IPS-NIHi7 (cell line): ENCODE data around the gene FGGY.
"Not testable (repeated sequence)": the region's sequence is repeated elsewhere in the genome, so short reads cannot be mapped to it uniquely, and the experiment has no call there.

Experiments
- DNase-seq: peaks from one replicate; pipeline ENCODE4 v3.0.0; 2012; ENCODE audit warnings: mixed read lengths; ENCODE audit errors: extremely low spot score

FGGY gene

GRCh38 chr1:59480188-59480888 is 183.4 kb downstream of the FGGY start:
- no peak for DNase-seq

GRCh38 chr1:59481881-59482505 is 185.1 kb downstream of the FGGY start:
- DNase-seq = no peak

- no peak for DNase-seq
These were observed 186.1 kb downstream of the FGGY start for GRCh38 chr1:59482986-59483385.

- no peak for DNase-seq
These were observed 187.2 kb downstream of the FGGY start for GRCh38 chr1:59484096-59484495.

GRCh38 chr1:59485171-59485570 is 188.3 kb downstream of the FGGY start:
- DNase-seq = no peak

- DNase-seq = no peak
These were observed 189.1 kb downstream of the FGGY start for GRCh38 chr1:59485949-59486348.

- no peak for DNase-seq
These were observed 189.7 kb downstream of the FGGY start for GRCh38 chr1:59486615-59487014.

- no peak for DNase-seq
These were observed 190.6 kb downstream of the FGGY start for GRCh38 chr1:59487335-59488031.

- no peak for DNase-seq
These were observed 195.6 kb downstream of the FGGY start for GRCh38 chr1:59492500-59492899.

GRCh38 chr1:59494145-59494833 is 197.4 kb downstream of the FGGY start:
- DNase-seq = no peak

GRCh38 chr1:59496156-59496555 is 199.3 kb downstream of the FGGY start:
- DNase-seq = not testable (repeated sequence)

GRCh38 chr1:59497616-59498015 is 200.7 kb downstream of the FGGY start:
- DNase-seq = no peak

GRCh38 chr1:59498640-59499039 is 201.7 kb downstream of the FGGY start:
- no peak for DNase-seq

GRCh38 chr1:59499273-59499942 is 202.5 kb downstream of the FGGY start:
- DNase-seq = no peak

GRCh38 chr1:59499943-59500569 is 203.2 kb downstream of the FGGY start:
- DNase-seq = no peak

GRCh38 chr1:59500950-59501742 is 204.3 kb downstream of the FGGY start:
- DNase-seq = no peak

GRCh38 chr1:59502009-59502691 is 205.3 kb downstream of the FGGY start:
- no peak for DNase-seq

- no peak for DNase-seq
These were observed 207.4 kb downstream of the FGGY start for GRCh38 chr1:59504276-59504675.

GRCh38 chr1:59505596-59506028 is 208.7 kb downstream of the FGGY start:
- DNase-seq = no peak

GRCh38 chr1:59506952-59507351 is 210.1 kb downstream of the FGGY start:
- DNase-seq = no peak
